Right cardiac atrium (tissue), 5 donors: ENCODE data around the gene LHX5. TPM values are rescaled to one million over a fixed set of nuclear protein-coding genes. Genes with fewer than 3 reads are reported as not detected.

Experiments
- ATAC-seq, 2 donors: fragments of 200-7000 bp; cut with Tn5 transposase; one replicate each; pipeline versions ENCODE4 v1.8.0 to v1.9.1; 2020; ENCODE audit warnings: moderate library complexity in 2 of 2, mild to moderate bottlenecking in 1 of 2
- DNase-seq, 3 donors: peaks; one replicate each; pipeline ENCODE4 v3.0.0-alpha.2; 2020
- H3K27ac ChIP-seq: one replicate; pipeline ENCODE4 v1.5.1; 2013; ENCODE audit warnings: mild to moderate bottlenecking, low read length, control low read depth, moderate library complexity
- H3K27me3 ChIP-seq: one replicate; pipeline ENCODE4 v1.6.1; 2013; ENCODE audit not compliant: control insufficient read depth, insufficient read depth
- H3K4me1 ChIP-seq: one replicate; pipeline ENCODE4 v1.6.1; 2013; ENCODE audit warnings: low read length; ENCODE audit not compliant: control insufficient read depth, insufficient read depth
- H3K4me3 ChIP-seq: one replicate; pipeline ENCODE4 v1.5.1; 2013; ENCODE audit warnings: low read length, control low read depth
- H3K9me3 ChIP-seq: one replicate; pipeline ENCODE4 v1.6.1; 2013; ENCODE audit warnings: low read length; ENCODE audit not compliant: control insufficient read depth
- WGBS: extraction: QIAGEN DNeasy Blood & Tissue Kit; methylation state at CpG from one replicate; pipeline ENCODE4 v1.1.7; 2013; 5-methylcytosine and 5-hydroxymethylcytosine counted together
- intact Hi-C, 4 donors: fragments of 100-400 bp; cut with DNase I; formaldehyde crosslinking; loops; one replicate each; pipeline versions ENCODE4 v1.11.0 to v1.14.0; 2022 to 2023
- polyA plus RNA-seq: library from polyadenylated mRNA; stranded (reverse); fragments of 200-250 nt; gene quantifications from one replicate; pipeline ENCODE4 v1.2.3, GENCODE V29; 2013
- total RNA-seq, 4 donors: library from RNA; stranded (reverse); fragmentation: NEBNext Ultra II Directional; extraction: Animal tissue kit (Norgen Biotek cat#: 25700); gene quantifications; one replicate each; pipeline ENCODE4 v1.2.1, GENCODE V29; 2021
- donor health status: healthy with polysubstance abuse.
- donor health status: DM: no; HTN: yes; CAD: no.
- donor health status: DM: no; HTN: no; CAD: no.
- donor health status: DM: no; HTN: yes; CAD: no; lungs with severe emphysema.
- donor health status: DM: yes; HTN: yes; CAD: no.

The LHX5 gene
- total and polyA plus RNA-seq, 5 donors: not detected

DNA sequence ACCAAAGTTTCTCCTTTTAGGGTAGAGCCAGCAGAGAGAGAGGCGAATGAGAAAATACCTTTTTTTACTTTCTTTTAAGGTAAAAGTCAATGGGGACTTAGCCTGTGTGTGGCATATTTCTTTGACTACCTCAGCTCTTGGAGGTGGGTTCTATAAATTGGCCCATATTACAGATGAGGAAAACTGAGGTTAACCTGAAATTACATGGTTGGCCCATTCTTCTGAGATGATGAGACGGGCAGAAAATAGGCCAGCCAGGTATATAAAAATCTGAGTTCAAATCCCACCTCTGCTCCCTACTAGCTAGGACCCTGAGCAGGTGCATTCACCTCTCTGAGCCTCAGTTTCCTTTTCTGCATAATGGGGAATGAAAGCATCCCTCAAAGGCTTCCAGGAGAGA, 22.4 kb downstream of the LHX5 start:
- no peak for ATAC-seq
- 95% methylated on average over 2 of the region's 2 CpGs for WGBS
- H3K27me3 ChIP-seq: no peaks in the 10 kb centered on the region
- H3K4me3 ChIP-seq: no peak overlapping the region
- H3K27ac ChIP-seq: no peak overlapping the region
- H3K4me1 ChIP-seq: no peaks in the 10 kb centered on the region
- intact Hi-C loops: no loop called here
- DNase-seq: no peak
- H3K9me3 ChIP-seq: no peaks in the 10 kb centered on the region

DNA sequence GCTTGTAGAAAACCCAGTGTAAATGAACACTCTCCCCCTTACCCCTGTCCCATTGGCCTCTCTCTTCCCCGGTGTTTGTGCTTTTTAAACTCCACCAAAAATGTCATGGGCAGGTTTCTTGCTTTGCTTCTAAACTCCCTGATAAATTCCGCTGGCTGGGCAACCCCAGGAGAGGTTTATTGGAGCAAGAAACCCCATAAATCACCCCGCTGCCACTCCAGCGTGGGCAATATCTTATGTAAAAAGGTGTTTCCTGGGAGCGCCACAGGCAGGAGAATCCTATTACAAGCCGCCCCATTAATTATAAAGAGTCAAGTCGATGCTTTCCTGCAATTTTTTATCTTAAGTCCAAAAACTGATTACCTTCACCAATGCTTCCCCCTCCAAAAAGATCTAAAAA, 22.8 kb downstream of the LHX5 start:
- no peak overlapping the region for H3K4me3 ChIP-seq
- no peaks in the 10 kb centered on the region for H3K4me1 ChIP-seq
- H3K27me3 ChIP-seq: no peaks in the 10 kb centered on the region
- intact Hi-C loops: no loop called here
- 49% methylated on average over 7 of the region's 7 CpGs for WGBS
- no peak for ATAC-seq
- no peaks in the 10 kb centered on the region for H3K9me3 ChIP-seq
- no peak for DNase-seq
- H3K27ac ChIP-seq: no peak overlapping the region

GRCh38 chr12:113445544-113446171, 26.0 kb downstream of the LHX5 start:
- Histone ChIP-seq H3K4me1 (no peaks in the 10 kb centered on the region), H3K9me3 (no peaks in the 10 kb centered on the region), H3K27ac (no peak overlapping the region), H3K27me3 (no peaks in the 10 kb centered on the region), H3K4me3 (no peak overlapping the region)
- no peak for ATAC-seq
- 83% methylated on average over 6 of the region's 6 CpGs for WGBS
- DNase-seq: no peak
- intact Hi-C loops: no loop called here

DNA sequence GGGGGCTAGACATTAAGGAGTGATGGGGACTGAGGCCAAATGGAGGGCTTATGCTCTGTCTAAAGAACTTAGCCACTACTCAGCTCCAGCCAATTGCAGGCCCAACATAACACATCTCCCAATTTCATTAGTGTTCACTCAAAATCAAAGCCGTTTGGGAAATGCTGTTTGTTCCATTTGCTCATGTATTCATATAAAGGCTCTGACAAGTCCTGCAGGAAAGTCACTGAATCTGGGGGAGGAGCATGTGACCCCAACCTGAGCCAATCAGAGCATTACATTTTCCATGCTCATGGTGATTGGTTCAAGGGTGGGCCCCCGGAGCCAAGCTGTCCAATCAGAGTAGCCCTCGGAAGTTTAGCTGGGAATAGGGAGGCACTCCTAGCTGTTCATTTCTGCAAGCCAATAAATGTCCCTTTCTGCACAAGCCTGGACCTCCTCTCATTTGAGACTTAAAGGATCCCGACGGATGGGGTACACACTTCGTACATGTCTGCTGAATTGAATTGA, 28.6 kb downstream of the LHX5 start:
- no peak for ATAC-seq
- H3K4me1 ChIP-seq: no peaks in the 10 kb centered on the region
- H3K4me3 ChIP-seq: no peak overlapping the region
- 84% methylated on average over 6 of the region's 6 CpGs for WGBS
- H3K27ac ChIP-seq: no peak overlapping the region
- no peak for DNase-seq
- no peaks in the 10 kb centered on the region for H3K27me3 ChIP-seq
- intact Hi-C loops: loop anchor here in 1 of 4 donors (5.0 kb wide), 1 partner anchor 469 kb away; no protein-coding TSS in a partner anchor
- H3K9me3 ChIP-seq: no peaks in the 10 kb centered on the region

- intact Hi-C loops: loop anchor here in 1 of 4 donors (5.0 kb wide), 1 partner anchor 471 kb away; no protein-coding TSS in a partner anchor
- Histone ChIP-seq H3K27ac (no peak overlapping the region), H3K4me1 (no peaks in the 10 kb centered on the region), H3K4me3 (no peak overlapping the region), H3K9me3 (no peaks in the 10 kb centered on the region), H3K27me3 (no peaks in the 10 kb centered on the region)
- no peak for DNase-seq
- WGBS: 29% methylated on average over 14 of the region's 14 CpGs
- no peak for ATAC-seq
Observed at GRCh38 chr12:113440947-113441782, 30.5 kb downstream of the LHX5 start.

- intact Hi-C loops: loop anchor here in 1 of 4 donors (5.0 kb wide), 1 partner anchor 472 kb away; no protein-coding TSS in a partner anchor
- ATAC-seq: no peak
- Histone ChIP-seq H3K27ac (no peak overlapping the region), H3K27me3 (no peaks in the 10 kb centered on the region), H3K9me3 (no peaks in the 10 kb centered on the region), H3K4me3 (no peak overlapping the region), H3K4me1 (no peaks in the 10 kb centered on the region)
- DNase-seq: no peak
- WGBS: 64% methylated on average over 7 of the region's 7 CpGs
Observed at GRCh38 chr12:113440336-113440735, 31.3 kb downstream of the LHX5 start.

DNA sequence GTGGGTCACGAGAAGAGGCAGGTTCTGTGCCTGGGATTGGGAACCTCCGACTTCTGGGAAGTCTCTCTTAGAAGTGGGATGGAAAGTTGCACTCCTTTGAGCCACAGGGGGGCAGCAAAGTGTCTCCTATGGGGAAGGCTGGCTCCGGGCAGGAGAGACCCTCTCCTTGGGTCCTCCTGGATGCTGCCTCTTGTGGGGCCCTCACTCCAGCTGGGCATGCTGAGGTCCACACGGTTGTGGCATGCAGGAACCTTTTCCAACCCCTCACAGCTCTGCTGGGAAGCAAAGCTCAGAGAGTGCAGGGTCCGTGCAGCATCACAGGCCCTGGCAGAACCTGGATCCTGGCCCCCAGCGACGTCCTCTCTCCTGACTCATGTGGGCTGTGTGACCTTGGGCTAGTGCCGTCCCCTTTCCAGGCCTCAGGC, 32.1 kb downstream of the LHX5 start:
- peak; percentile 43 to 72 (median 71) for DNase-seq
- intact Hi-C loops: loop anchor here in 1 of 4 donors (5.0 kb wide), 1 partner anchor 473 kb away; no protein-coding TSS in a partner anchor

DNA sequence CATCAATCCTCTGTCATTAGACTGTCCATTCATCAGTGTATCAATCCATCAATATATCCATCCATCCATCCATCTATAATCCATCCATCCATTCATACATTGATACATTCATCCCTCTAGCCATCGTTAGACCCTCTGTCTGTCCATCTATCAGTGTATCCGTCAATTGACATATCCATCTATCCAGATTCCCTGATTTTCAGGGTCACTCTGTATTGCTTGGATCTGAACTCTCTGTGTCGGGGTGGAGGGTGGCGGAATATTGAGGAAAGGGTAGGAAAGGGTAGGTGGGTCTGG, 32.4 kb downstream of the LHX5 start:
- no peak for ATAC-seq
- H3K27ac ChIP-seq: no peak overlapping the region
- no peak overlapping the region for H3K4me3 ChIP-seq
- WGBS: 37% methylated on average over 4 of the region's 4 CpGs
- H3K4me1 ChIP-seq: no peaks in the 10 kb centered on the region
- intact Hi-C loops: no loop called here
- DNase-seq: no peak
- H3K27me3 ChIP-seq: no peaks in the 10 kb centered on the region
- H3K9me3 ChIP-seq: no peaks in the 10 kb centered on the region

More for the DNA sequence above, 32.1 kb downstream of the LHX5 start:
- H3K9me3 ChIP-seq: no peaks in the 10 kb centered on the region
- H3K4me3 ChIP-seq: no peak overlapping the region
- 26% methylated on average over 8 of the region's 8 CpGs for WGBS
- no peaks in the 10 kb centered on the region for H3K27me3 ChIP-seq
- H3K4me1 ChIP-seq: no peaks in the 10 kb centered on the region
- peak; percentile 37 to 48 for ATAC-seq
- H3K27ac ChIP-seq: no peak overlapping the region

- no peaks in the 10 kb centered on the region for H3K27me3 ChIP-seq
- DNase-seq: no peak
- no peak overlapping the region for H3K27ac ChIP-seq
- intact Hi-C loops: no loop called here
- no peaks in the 10 kb centered on the region for H3K9me3 ChIP-seq
- no peak overlapping the region for H3K4me3 ChIP-seq
- no peak for ATAC-seq
- H3K4me1 ChIP-seq: no peaks in the 10 kb centered on the region
- WGBS: 76% methylated on average over 4 of the region's 4 CpGs
Observed at GRCh38 chr12:113438523-113439300, 33.0 kb downstream of the LHX5 start.

- Histone ChIP-seq H3K9me3 (no peaks in the 10 kb centered on the region), H3K27me3 (no peaks in the 10 kb centered on the region), H3K4me3 (no peak overlapping the region), H3K4me1 (no peaks in the 10 kb centered on the region), H3K27ac (no peak overlapping the region)
- DNase-seq (no peak), ATAC-seq (no peak)
- intact Hi-C loops: no loop called here
- 45% methylated on average over 9 of the region's 9 CpGs for WGBS
Observed at GRCh38 chr12:113437729-113438100, 34.0 kb downstream of the LHX5 start.
